MM.1S (cell line): ENCODE results near the gene NDUFB2.

Experiments used
- DNase-seq: peaks from one replicate; pipeline ENCODE4 v3.0.0-alpha.2; 2015
- H2AFZ ChIP-seq: fragments of 300-600 bp; sonication (generic); 2 replicates; pipeline ENCODE4 v1.6.0; 2016; ENCODE audit warnings: antibody characterized with exemption, low read length
- H3F3A ChIP-seq: fragments of 300-600 bp; sonication (generic); 2 replicates; pipeline ENCODE4 v1.6.1; 2016; ENCODE audit warnings: mild to moderate bottlenecking, antibody characterized with exemption, low read length, moderate library complexity, mixed read lengths; ENCODE audit not compliant: insufficient read depth
- H3K27ac ChIP-seq: fragments of 300-600 bp; sonication (generic); 2 replicates; pipeline ENCODE4 v1.5.1; 2016; ENCODE audit warnings: mild to moderate bottlenecking, low read length
- H3K27me3 ChIP-seq: fragments of 300-600 bp; sonication (generic); replicated peaks from 2 replicates; pipeline ENCODE4 v1.6.0; 2016; ENCODE audit warnings: low read length; ENCODE audit not compliant: insufficient read depth
- H3K36me3 ChIP-seq: fragments of 300-600 bp; sonication (generic); replicated peaks from 2 replicates; pipeline ENCODE4 v1.6.1; 2016; ENCODE audit warnings: mild to moderate bottlenecking, low read length, mixed read lengths; ENCODE audit not compliant: insufficient read depth
- H3K4me1 ChIP-seq: fragments of 300-600 bp; sonication (generic); 2 replicates; pipeline ENCODE4 v1.6.1; 2016; ENCODE audit warnings: low read length, mixed read lengths
- H3K4me2 ChIP-seq: fragments of 300-600 bp; sonication (generic); 2 replicates; pipeline ENCODE4 v1.6.0; 2016; ENCODE audit warnings: low read depth, low read length
- H3K4me3 ChIP-seq: fragments of 300-600 bp; sonication (generic); 2 replicates; pipeline ENCODE4 v1.5.1; 2016; ENCODE audit warnings: low read length, mixed read lengths
- H3K79me2 ChIP-seq: fragments of 300-600 bp; sonication (generic); 2 replicates; pipeline ENCODE4 v1.6.1; 2016; ENCODE audit warnings: mixed run types, low read length, mixed read lengths
- H3K9ac ChIP-seq: fragments of 300-600 bp; sonication (generic); 2 replicates; pipeline ENCODE4 v1.6.1; 2016; ENCODE audit warnings: low read length, mixed read lengths
- H3K9me2 ChIP-seq: fragments of 300-600 bp; sonication (generic); replicated peaks from 2 replicates; pipeline ENCODE4 v1.6.1; 2016; ENCODE audit warnings: mild to moderate bottlenecking, low read length, mixed read lengths; ENCODE audit not compliant: insufficient read depth
- H3K9me3 ChIP-seq: fragments of 300-600 bp; sonication (generic); replicated peaks from 2 replicates; pipeline ENCODE4 v1.6.1; 2016; ENCODE audit warnings: mild to moderate bottlenecking, low read length, mixed read lengths; ENCODE audit not compliant: insufficient read depth
- H4K20me1 ChIP-seq: fragments of 300-600 bp; sonication (generic); 2 replicates; pipeline ENCODE4 v1.6.1; 2016; ENCODE audit warnings: mild to moderate bottlenecking, low read length, moderate library complexity, mixed read lengths; ENCODE audit not compliant: insufficient read depth
- CTCF ChIP-seq: fragments of 300-600 bp; sonication (generic); IDR thresholded peaks from 2 replicates; pipeline ENCODE4 v1.5.1; 2016; ENCODE audit warnings: antibody characterized with exemption, low read length, mixed read lengths
- EZH2 ChIP-seq: fragments of 300-600 bp; sonication (generic); optimal IDR thresholded peaks from 2 replicates; pipeline ENCODE3; 2017; ENCODE audit warnings: low read depth, mild to moderate bottlenecking, antibody characterized with exemption, low read length, mixed read lengths
- EZH2phosphoT487 ChIP-seq: fragments of 300-600 bp; sonication (generic); IDR thresholded peaks from 2 replicates; pipeline ENCODE4 v1.6.1; 2018; ENCODE audit warnings: antibody characterized with exemption, low read length

The NDUFB2 gene

GRCh38 chr7:140679186-140679585, 17.3 kb upstream of the NDUFB2 start:
- no peak overlapping the region for H3K27ac ChIP-seq
- DNase-seq = no peak
- H3K9me3 ChIP-seq = no peaks in the 10 kb centered on the region
- no peaks in the 10 kb centered on the region for H4K20me1 ChIP-seq
- H3K4me2 ChIP-seq = no peak overlapping the region
- no peak overlapping the region for H3K9ac ChIP-seq
- no peaks in the 10 kb centered on the region for H3K27me3 ChIP-seq
- peaks cover 19% of the 10 kb centered on the region for H3F3A ChIP-seq
- no peak overlapping the region for H2AFZ ChIP-seq
- no peak overlapping the region for H3K4me3 ChIP-seq
- no peaks in the 10 kb centered on the region for H3K36me3 ChIP-seq
- no peaks in the 10 kb centered on the region for H3K79me2 ChIP-seq
- no peak for TF ChIP-seq EZH2phosphoT487
- no peak for TF ChIP-seq CTCF
- no peak for TF ChIP-seq EZH2
- peaks cover 27% of the 10 kb centered on the region for H3K4me1 ChIP-seq
- H3K9me2 ChIP-seq = no peaks in the 10 kb centered on the region

GRCh38 chr7:140680886-140681285, 15.6 kb upstream of the NDUFB2 start:
- Histone ChIP-seq H3K79me2 (no peaks in the 10 kb centered on the region), H2AFZ (no peak overlapping the region), H3K4me2 (no peak overlapping the region), H3K36me3 (no peaks in the 10 kb centered on the region), H3K4me3 (no peak overlapping the region), H3K9me2 (no peaks in the 10 kb centered on the region), H3K9me3 (no peaks in the 10 kb centered on the region), H3K9ac (no peak overlapping the region), H3K27ac (no peak overlapping the region), H3F3A (peaks cover 6% of the 10 kb centered on the region), H3K4me1 (peaks cover 10% of the 10 kb centered on the region), H4K20me1 (no peaks in the 10 kb centered on the region), H3K27me3 (no peaks in the 10 kb centered on the region)
- TF ChIP-seq EZH2 (no peak), CTCF (no peak), EZH2phosphoT487 (no peak)
- DNase-seq = no peak

GRCh38 chr7:140681766-140682165, 14.7 kb upstream of the NDUFB2 start:
- no peak overlapping the region for H3K4me2 ChIP-seq
- peaks cover 2% of the 10 kb centered on the region for H3K4me1 ChIP-seq
- H3F3A ChIP-seq = no peaks in the 10 kb centered on the region
- H3K9me2 ChIP-seq = no peaks in the 10 kb centered on the region
- DNase-seq = no peak
- no peak overlapping the region for H3K27ac ChIP-seq
- H3K9me3 ChIP-seq = no peaks in the 10 kb centered on the region
- TF ChIP-seq EZH2 = no peak
- no peak for TF ChIP-seq CTCF
- TF ChIP-seq EZH2phosphoT487 = no peak
- H3K27me3 ChIP-seq = no peaks in the 10 kb centered on the region
- no peak overlapping the region for H2AFZ ChIP-seq
- no peak overlapping the region for H3K4me3 ChIP-seq
- no peaks in the 10 kb centered on the region for H3K79me2 ChIP-seq
- H4K20me1 ChIP-seq = no peaks in the 10 kb centered on the region
- H3K36me3 ChIP-seq = no peaks in the 10 kb centered on the region
- no peak overlapping the region for H3K9ac ChIP-seq
